Stomach (tissue), 4 donors: ENCODE data around the gene CREBBP.

Experiments used
- CTCF ChIP-seq, 7 experiments: fragments of 450-650 bp in 4 of 7; fragments of 200-600 bp in 3 of 7; sonication (generic) in 3 of 7; IDR thresholded peaks; one replicate each; pipeline ENCODE4 v1.5.1; 2016 to 2019; ENCODE audit warnings: antibody characterized with exemption in 7 of 7, control low read depth in 2 of 7, mild to moderate bottlenecking in 1 of 7
- POLR2A ChIP-seq, 4 donors: fragments of 450-650 bp; IDR thresholded peaks; one replicate each; pipeline ENCODE4 v1.6.1; 2016; ENCODE audit warnings: antibody characterized with exemption in 4 of 4, control low read depth in 2 of 4, mild to moderate bottlenecking in 1 of 4, moderate library complexity in 1 of 4

- no peak for TF ChIP-seq POLR2A (IDR thresholded peaks at IDR 0.05)
- no peak for TF ChIP-seq CTCF (IDR thresholded peaks at IDR 0.05)
Observed at GRCh38 chr16:3717235-3718018, 163.1 kb downstream of the CREBBP start, which contains the start of gene TRAP1.
